Kidney (tissue), 14 donors: ENCODE measurements around the gene AKAP7. TPM values are rescaled to one million over a fixed set of nuclear protein-coding genes. Genes with fewer than 3 reads are reported as not detected.

Experiments
- DNase-seq, 5 donors: peaks; one replicate each; pipeline ENCODE4 v3.0.0-alpha.2; 2013 to 2020
- FAIRE-seq: peaks from 2 replicates; lab custom pipeline; 2012; peaks lifted over from hg19 to GRCh38; lab: Jason Lieb, UNC
- H3K27ac ChIP-seq, 2 donors: one replicate each; pipeline ENCODE4 v1.7.0; 2013; ENCODE audit warnings: low read depth in 2 of 2, low read length in 2 of 2, inconsistent platforms in 1 of 2
- H3K27me3 ChIP-seq: one replicate; pipeline ENCODE4 v1.7.1; 2013; ENCODE audit warnings: low read length, inconsistent platforms; ENCODE audit not compliant: control insufficient read depth, insufficient read depth
- H3K36me3 ChIP-seq, 3 donors: one replicate each; pipeline versions ENCODE4 v1.7.0 to v1.7.1; 2013; ENCODE audit warnings: low read length in 3 of 3, control low read depth in 1 of 3, inconsistent platforms in 1 of 3; ENCODE audit not compliant: insufficient read depth in 3 of 3, control insufficient read depth in 2 of 3
- H3K4me1 ChIP-seq, 3 donors: one replicate each; pipeline versions ENCODE4 v1.7.0 to v1.7.1; 2013; ENCODE audit warnings: low read length in 3 of 3, inconsistent platforms in 1 of 3, low read depth in 1 of 3; ENCODE audit not compliant: control insufficient read depth in 2 of 3, insufficient read depth in 2 of 3
- H3K4me3 ChIP-seq, 3 donors: one replicate each; pipeline versions ENCODE4 v1.7.0 to v1.8.1; 2013; ENCODE audit warnings: low read length in 3 of 3, control low read depth in 1 of 3, inconsistent platforms in 1 of 3
- H3K9ac ChIP-seq, 3 donors: one replicate each; pipeline versions ENCODE4 v1.7.0 to v1.7.1; 2013; ENCODE audit warnings: low read length in 3 of 3, control low read depth in 1 of 3, inconsistent platforms in 1 of 3
- H3K9me3 ChIP-seq, 3 donors: one replicate each; pipeline versions ENCODE4 v1.7.0 to v1.7.1; 2013; ENCODE audit warnings: low read length in 3 of 3, control low read depth in 1 of 3, inconsistent platforms in 1 of 3; ENCODE audit not compliant: control insufficient read depth in 2 of 3, insufficient read depth in 1 of 3
- CTCF ChIP-seq: IDR thresholded peaks from 3 replicates; pipeline ENCODE4 v1.5.1; 2012; ENCODE audit warnings: mild to moderate bottlenecking, moderate library complexity, borderline replicate concordance; ENCODE audit not compliant: insufficient read depth; ENCODE audit errors: extremely low read depth
- intact Hi-C: fragments of 100-400 bp; cut with DNase I; formaldehyde crosslinking; loops from one replicate; pipeline ENCODE4 v1.11.1; 2022
- polyA plus RNA-seq: library from polyadenylated mRNA; stranded (reverse); fragments of 350-450 nt; fragmentation: Illumina TruSeq; extraction: RNeasy Lipid Tissue Mini Kit (QIAGEN cat#74804); gene quantifications from one replicate; pipeline ENCODE4 v1.2.3, GENCODE V29; 2014; ENCODE audit warnings: low read depth, low replicate concordance; ENCODE audit not compliant: insufficient read depth
- total RNA-seq: library from RNA; stranded (reverse); fragmentation: NEBNext Ultra II Directional; extraction: Animal tissue kit (Norgen Biotek cat#: 25700); gene quantifications from one replicate; pipeline ENCODE4 v1.2.1, GENCODE V29; 2021
- donor health status: control.
- donor health status: control.
- donor health status: control.
- donor health status: control.
- donor health status: control.
- donor health status: DM: yes; HTN: yes; CAD: no.
- donor health status: Normal renal cell carcinoma (clear cell type).

The AKAP7 gene
- total and polyA plus RNA-seq, 2 donors from 2014 or later, result 7.9 to 12.0 TPM

- Histone ChIP-seq H3K27ac (no peak overlapping the region), H3K36me3 (no peaks in the 10 kb centered on the region), H3K9ac (no peak overlapping the region), H3K9me3 (peaks cover 0 to 4% (median 3%) of the 10 kb centered on the region in 3 donors), H3K27me3 (no peaks in the 10 kb centered on the region), H3K4me1 (no peaks in the 10 kb centered on the region), H3K4me3 (no peak overlapping the region)
- no peak for TF ChIP-seq CTCF
- intact Hi-C loops, result no loop called here
- FAIRE-seq, result no peak
- DNase-seq, result no peak
Measured at GRCh38 chr6:131309437-131309836, 174.2 kb downstream of the AKAP7 start.

- no peak overlapping the region for H3K27ac ChIP-seq
- no peak for TF ChIP-seq CTCF
- H3K27me3 ChIP-seq, result no peaks in the 10 kb centered on the region
- no peaks in the 10 kb centered on the region for H3K36me3 ChIP-seq
- DNase-seq, result no peak
- H3K9ac ChIP-seq, result no peak overlapping the region
- H3K4me1 ChIP-seq, result no peaks in the 10 kb centered on the region
- H3K4me3 ChIP-seq, result no peak overlapping the region
- no peak for FAIRE-seq
- H3K9me3 ChIP-seq, result peaks cover 0 to 10% (median under 1%) of the 10 kb centered on the region in 3 donors
- intact Hi-C loops, result no loop called here
Measured at GRCh38 chr6:131314838-131315237, 179.6 kb downstream of the AKAP7 start.

- DNase-seq (no peak), FAIRE-seq (no peak)
- intact Hi-C loops, result no loop called here
- no peak overlapping the region for H3K4me3 ChIP-seq
- no peaks in the 10 kb centered on the region for H3K36me3 ChIP-seq
- H3K9ac ChIP-seq, result no peak overlapping the region
- no peaks in the 10 kb centered on the region for H3K4me1 ChIP-seq
- no peak overlapping the region for H3K27ac ChIP-seq
- peaks cover 0 to 10% (median 0%) of the 10 kb centered on the region in 3 donors for H3K9me3 ChIP-seq
- H3K27me3 ChIP-seq, result no peaks in the 10 kb centered on the region
- no peak for TF ChIP-seq CTCF
Measured at GRCh38 chr6:131316654-131317053, 181.4 kb downstream of the AKAP7 start.

- Histone ChIP-seq H3K4me1 (no peaks in the 10 kb centered on the region), H3K36me3 (no peaks in the 10 kb centered on the region), H3K9me3 (peaks cover 0 to 10% (median 0%) of the 10 kb centered on the region in 3 donors), H3K27me3 (no peaks in the 10 kb centered on the region), H3K9ac (no peak overlapping the region), H3K4me3 (no peak overlapping the region), H3K27ac (no peak overlapping the region)
- intact Hi-C loops, result no loop called here
- no peak for TF ChIP-seq CTCF
- DNase-seq, result no peak
- FAIRE-seq, result no peak
Measured at GRCh38 chr6:131317516-131317915, 182.2 kb downstream of the AKAP7 start.
